ENCODE data around the gene ZSWIM1.
"Not testable (repeated sequence)": the region's sequence is repeated elsewhere in the genome, so short reads cannot be mapped to it uniquely, and the experiment has no call there.

Gene ZSWIM1

DNA sequence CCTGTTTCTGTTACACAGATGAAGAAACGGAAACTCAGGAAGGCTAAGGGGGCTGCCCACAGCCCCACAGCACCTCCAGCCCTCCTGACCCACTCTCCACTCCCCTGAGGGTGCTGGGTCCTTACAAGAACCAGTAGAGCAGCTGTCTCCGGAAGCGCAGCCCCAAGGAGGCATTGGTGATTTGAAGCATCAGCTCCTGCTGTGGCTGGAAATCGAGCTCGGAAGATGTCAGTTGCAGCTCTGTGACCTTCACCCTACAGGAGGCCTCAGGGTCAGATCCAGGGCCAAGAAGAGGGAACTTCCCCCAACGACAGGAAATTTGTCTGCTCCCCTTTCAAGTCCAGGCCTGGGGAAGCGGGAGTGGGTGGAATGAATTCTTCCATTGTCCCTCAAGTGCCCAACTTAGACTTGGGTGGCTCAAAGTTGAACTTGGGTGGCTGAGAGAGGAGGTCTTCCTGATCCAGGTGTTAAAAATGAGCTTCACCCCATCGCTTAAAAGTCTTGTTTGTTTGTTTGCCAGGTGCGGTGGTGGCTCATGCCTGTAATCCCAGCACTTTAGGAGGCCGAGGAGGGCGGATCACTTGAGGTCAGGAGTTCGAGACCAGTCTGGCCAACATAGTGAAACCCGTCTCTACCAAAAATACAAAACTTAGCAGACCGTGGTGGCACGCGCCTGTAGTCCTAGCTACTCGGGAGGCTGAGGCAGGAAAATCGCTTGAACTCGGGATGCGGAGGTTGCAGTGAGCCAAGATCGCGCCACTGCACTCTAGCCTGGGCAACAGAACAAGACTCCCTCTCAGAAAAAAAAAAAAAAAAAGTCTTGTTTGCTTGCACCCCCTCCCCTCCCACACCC, 29.0 kb downstream of the ZSWIM1 start:
- DNase-seq = no peak

DNA sequence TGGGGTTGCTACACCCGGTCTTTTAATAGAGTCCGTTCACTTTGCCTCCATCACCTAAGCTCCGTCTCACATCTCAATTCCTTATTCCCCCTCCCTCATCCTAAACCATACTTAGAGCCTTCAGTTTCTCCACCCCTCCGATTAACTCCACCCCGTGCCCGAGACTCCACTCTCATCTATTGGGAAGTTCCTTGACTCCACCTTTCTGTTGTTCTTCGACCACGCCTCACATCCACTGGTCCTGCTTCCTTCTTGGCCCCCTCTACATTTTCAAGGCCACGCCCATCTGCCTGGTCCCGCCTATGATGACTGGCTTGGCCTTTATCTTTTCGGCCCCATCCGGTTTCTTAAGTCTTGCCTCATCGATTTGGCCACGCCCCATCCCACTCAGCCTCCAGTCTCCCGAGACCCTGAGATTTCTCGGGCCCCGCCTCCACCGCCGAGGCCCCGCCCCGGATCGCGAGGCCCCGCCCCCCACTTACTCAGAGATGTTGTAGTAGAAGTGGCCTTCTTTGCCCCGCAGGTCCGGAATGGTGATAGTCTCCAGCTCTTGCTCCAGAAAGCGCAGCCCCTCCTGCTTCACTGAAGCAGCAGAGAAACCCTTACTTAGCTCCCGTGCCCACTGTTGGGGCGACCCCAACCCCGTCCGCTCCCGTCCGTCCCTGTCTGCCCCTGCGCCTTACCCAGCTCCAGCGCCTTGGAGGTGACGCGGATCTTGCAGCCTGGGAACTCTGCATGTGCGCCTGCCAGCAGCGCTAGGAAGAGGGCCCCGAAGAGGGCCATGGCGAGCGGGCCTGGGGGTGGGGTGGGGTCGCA, 29.9 kb downstream of the ZSWIM1 start:
- peak; percentile 95 for DNase-seq

DNA sequence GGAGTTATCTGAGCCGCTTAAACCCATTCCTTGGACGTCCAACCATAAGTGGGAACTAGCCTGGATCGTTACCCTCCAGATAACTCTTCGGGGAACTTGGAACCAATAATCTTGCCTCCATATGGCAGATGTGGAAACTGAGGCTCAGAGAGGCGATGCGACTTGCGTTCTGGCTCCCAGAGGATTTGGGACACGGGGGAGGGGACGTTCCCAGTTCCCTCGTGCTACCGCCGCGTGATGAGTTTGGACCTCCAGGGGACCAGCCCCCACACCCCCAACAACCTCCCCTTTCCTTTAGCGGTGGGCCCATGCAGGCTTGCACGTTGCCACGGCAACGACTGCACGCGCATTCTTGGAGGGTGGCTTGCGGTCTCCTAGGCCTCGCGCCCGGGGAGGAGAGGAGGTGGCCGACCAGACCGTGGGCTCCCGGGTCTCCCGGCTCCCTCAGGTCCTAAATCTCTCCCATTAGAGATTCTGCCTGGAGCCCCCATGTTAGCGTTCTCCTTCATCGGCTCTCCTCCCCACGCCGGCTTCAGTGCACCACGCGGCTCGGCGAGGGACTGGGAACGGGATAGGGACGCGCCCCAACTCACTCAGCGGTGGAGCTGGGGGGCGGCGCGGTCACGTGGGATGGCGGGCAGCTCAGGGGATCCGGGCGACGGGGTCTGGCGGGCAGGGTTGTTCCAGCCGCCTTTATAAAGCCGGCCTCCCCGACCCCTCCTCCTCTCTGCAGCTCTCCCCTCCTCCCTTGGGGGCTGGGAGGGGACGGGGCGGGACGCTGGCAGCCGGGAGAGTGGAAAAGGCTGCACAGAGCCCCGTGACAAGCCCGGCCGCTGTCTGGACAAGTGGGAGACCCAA, 30.7 kb downstream of the ZSWIM1 start, which contains the start of gene PLTP:
PLTP (minus strand) TSS at position 670 of the 858 bp plus-strand sequence. CDS start 703 bp downstream, outside the sequence.
- no peak for DNase-seq

DNA sequence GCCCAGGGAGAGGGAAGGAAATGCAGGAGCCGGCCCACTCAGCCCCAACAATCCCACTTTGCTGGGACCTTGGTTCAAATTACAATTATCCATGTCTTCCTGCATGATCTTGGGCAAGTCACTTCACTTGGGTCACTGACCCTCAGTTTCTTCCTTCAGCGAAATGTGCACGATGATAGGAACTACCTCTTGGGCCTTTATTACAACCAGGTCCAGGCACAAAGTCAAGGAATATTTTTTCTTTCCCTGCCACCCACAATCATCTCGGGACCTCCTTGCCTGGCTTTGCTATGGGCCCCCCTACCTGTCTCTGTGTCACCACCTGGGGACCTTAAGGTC, 31.3 kb downstream of the ZSWIM1 start:
- no peak for DNase-seq

DNA sequence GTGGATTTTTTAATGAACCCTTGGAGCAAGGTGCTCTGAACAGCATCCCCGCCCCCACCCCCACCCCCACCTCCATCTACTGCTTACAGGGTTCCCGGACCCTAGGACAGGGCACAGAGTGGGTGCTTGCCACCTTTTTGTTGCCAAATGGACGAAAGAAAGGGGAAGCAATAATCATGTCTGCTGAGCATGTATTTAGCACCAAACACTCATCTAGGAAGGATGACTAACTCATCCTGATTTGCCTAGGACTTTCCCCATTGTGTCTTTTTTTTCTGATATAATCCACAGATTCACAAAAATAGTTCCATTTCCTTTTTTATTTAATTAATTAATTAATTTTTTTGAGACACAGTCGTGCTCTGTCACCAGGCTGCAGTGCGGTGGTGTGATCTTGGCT, 32.1 kb downstream of the ZSWIM1 start:
- DNase-seq = no peak

DNA sequence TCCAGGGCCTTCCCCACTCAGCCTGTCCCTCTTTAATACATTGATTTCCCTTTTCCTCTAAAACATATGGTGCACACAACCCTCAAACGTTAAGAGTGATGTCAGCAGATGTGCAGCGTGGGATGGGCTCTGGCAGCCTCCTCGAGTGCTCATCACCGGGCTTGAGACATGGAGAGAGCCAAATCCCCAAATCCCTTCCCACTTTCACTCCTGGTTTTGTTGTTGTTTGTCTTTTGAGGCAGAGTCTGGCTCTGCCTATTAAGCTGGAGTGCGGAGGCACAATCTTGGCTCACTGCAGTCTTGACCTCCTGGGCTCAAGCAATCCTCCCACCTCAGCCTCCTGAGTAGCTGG, 36.7 kb downstream of the ZSWIM1 start:
- DNase-seq = no peak

DNA sequence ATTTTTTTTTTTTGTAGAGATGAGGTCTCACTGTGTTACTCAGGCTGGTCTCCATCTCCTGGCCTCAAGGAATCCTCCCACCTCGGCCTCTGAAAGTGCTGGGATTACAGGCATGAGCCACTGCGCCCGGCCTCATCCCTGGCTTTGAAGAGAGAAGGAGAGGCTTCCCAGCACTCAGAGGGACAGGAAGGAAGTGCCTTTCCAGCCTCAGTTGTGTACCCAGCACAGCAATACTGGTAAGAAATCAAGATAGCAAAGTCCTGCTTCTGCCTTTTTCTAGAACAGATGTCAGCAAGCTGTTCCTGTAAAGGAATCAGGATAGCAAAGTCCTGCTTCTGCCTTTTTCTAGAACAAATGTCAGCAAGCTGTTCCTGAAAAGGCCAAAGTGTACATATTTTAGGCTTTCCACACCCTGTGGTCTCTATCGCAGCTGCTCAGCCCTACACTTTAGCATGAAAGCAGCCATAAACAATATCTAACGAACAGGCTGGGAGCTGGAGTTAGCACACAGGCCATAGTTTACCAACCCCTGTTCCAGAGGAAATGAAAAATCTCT, 37.2 kb downstream of the ZSWIM1 start:
- DNase-seq = no peak

DNA sequence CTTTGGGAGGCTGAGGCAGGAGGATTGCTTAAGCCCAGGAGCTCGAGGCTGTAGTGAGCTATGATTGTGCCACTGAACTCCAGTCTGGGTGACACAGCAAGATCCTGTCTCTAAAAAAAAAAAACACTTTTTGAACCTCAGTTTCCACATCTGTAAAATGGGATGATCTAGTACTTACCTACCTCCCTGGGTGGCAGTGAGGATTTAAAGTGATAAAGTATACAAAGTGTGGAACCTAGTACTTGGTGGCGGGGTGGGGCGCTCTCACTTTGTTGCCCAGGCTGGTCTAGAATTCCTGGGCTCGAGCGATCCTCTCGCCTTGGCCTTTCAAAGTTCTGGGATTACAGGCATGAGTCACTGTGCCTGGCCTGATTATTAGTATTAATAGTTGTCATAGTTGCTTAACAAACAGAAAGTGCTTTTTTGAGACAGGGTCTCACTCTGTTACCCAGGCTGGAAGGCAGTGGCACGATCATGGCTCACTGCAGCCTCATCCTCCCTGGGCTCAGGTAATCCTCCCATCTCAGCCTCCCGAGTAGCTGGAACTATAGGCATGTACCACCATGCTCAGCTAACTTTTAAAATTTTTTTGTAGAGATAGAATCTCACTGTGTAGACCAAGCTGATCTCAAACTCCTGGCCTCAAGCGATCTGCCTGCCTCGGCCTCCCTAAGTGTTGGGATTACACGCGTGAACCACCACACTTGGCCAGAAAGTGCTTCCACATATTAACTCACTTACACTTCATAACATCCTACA, 37.9 kb downstream of the ZSWIM1 start:
- DNase-seq = no peak

DNA sequence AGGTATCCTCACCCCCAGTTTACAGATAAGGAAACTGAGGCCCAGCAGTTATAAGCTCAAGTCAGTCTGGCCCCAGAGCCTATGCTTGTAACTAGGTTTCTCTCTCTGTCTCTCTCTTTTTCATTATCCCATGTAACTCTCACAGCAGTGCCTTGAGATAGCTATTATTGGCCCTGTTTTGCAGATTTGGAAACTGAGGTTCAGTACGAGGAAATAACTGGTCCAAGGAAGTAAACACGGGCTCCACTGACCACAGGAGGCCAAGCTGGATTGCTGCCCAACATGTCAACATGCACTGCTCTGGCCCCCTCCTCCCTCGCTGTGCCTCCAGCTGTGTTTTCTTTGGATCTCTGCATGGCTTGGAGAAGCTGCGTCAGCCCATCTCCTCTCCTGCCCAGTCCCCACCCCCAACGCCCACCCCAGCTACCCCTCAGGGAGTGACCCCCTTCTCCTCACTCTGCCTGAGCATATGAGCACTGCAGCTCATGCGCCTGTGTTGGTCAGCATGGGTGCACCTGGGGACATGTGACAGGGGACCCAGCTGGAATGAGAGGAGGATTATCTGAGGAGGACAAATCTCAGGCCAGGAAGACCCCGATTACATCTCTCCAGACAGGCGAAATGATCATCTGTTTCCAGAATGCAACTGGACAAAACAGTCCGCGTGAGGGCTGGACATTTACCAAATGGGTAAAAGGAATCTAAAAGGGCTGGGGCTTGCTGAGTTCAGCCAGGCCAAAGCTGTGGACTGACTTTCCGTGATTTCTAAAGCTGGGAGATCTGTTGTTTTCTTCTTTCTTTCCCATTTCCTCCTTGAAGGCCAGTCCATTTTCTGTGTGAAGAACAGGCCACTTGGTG, 38.7 kb downstream of the ZSWIM1 start:
- DNase-seq = no peak

DNA sequence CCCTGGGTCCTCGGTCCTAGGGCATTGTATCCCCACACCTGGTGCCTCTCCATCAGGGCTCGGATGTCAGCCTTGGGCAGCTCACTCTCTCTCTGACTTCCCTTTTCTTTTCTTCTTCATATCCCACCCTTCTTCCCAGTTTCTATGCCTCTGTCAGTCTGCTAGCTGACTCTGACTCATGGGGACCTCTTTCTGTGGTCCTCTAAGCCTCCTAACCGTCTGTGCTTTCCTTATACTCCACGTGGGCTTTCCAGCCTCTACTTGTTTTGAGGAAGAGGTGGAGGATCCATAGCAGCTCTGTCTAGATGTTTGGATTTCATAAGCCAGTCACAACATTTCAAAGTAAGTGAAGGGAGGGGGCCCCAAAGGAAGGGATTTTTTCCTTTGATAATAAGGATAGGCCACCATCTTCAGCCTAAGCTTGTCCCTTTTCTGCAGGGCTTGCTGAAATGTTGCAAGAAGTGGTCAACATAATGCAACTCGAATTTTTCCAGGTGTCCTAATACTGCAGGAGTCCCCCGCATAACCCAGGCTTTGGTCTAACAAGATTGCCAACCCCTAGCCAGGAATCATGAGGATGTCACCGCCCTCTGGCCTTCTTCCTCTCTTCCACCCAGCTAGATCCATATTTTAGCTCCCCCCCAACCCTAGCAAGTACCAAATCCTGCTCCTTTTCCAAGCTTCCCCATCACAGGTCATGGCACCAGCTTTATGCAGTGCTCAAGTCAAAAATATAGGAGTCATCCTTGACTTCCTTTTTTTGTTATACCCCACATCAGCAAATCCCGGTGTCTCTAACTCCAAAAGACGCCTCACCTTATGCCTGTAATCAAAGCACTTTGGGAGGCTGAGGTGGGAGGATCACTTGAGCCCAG, 39.7 kb downstream of the ZSWIM1 start:
- DNase-seq = no peak

DNA sequence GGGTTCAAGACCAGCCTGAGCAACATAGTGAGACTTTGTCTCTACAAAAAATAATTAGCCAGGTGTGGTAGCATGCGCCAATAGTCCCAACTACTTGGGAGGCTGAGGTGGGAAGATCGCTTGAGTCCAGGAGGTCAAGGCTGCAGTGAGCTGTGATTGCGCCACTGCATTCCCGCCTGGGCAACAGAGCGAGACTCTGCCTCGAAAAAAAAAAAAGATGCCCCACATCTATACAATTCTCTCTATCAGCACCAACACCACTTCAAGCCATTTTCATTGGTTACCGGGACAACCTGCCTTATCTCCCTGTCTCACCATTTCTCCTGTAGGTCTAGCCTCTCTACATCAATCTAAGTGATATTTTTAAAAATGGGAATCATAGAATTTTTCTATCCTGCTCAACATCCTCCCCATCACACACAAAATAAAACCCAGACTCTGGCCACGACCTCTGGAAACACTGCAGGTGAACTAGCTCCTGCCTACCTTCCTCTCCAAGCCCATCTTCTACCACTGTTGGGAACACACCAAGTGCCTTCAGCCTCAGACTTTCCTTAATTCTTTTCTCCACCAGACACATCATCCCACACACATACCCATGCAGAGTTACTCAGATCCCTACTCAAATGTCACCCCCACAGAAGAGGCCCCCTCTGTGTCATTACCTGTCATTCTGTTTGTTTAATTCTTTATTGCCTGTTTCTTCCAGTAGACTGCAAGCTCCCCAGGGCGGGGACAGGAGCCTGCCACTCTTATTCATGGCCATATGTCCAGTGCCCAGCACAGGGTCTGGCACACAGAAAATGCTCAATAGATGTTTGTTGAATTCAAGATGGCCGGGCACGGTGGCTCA, 40.5 kb downstream of the ZSWIM1 start:
- no peak for DNase-seq

DNA sequence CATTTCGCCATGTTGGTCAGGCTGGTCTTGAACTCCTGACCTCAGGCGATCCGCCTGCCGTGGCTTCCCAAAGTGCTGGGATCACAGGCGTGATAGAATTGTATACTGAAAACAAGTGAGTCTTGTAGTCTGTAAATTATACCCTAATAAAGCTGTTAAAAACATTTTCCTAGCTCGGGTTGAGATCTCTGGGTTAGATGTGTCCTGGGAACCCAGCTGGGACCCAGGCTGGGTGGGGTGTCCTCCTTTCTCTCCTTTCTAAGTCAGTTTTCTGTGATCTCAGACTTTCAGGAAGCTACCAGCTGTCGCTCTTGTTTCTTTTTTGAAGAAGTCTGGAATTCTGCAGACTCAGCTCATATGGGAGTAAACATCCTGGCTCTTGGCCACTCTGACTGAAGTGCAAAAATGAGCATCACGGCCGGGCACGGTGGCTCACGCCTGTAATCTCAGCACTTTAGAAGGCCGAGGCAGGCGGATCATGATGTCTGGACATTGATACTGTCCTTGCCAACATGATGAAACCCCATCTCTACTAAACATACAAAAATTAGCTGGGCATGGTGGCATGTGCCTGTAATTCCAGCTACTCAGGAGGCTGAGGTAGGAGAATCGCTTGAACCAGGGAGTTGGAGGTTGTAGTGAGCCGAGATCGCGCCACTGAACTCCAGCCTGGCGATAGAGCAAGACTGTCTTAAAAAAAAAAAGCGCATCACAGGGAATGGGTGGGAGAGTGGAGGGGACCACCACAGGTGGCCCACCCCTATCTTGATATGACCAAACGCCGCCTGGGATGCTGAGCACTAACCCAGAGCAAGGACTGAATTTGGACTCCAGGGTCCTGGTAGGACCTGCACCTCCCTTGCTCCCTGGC, 43.6 kb downstream of the ZSWIM1 start:
- no peak for DNase-seq

DNA sequence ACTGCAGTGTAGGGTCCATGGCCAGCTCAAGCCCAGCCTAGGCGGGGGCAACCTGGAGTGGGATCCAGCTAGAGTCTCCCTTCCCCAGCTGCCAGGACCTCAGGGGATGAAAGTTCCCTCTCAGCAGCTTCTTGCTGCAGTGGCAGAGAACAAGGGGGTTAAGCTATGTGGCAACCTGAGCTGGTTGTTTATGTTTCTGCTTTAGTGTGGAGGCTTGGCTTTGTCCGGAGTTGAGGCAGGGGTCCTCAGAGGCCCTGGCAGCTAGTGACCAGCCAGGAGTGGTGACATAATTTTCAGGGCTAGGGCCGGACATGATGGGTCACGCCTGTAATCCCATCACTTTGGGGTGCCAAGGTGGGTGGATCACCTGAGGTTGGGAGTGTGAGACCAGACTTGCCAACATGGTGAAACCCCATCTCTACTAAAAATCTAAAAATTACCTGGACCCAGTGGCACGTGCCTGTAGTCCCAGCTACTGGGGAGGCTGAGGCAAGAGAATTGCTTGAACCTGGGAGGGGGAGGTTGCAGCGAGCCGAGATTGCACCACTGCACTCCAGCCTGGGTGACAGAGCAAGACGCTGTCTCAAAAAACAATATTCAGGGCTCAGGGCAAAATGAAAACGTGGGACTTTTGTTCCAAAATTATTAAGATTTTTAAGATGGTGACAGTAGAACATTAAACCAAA, 44.9 kb downstream of the ZSWIM1 start:
- DNase-seq = no peak

DNA sequence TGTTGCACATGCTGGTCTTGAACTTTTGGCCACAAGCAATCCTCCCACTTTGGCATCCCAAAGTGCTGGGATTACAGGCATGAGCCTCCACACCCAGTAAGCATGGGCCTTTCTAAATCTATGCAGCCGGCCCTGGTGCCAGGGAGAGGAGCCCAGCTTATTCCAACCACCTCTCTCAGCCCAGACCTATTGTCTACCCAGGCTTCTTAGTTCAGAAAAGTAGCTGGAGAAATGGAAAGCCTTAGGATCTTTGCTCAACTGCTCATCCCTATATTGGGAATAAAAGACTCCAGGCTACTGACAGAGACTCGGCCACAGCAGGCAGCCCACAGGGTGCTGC, 45.7 kb downstream of the ZSWIM1 start:
- no peak for DNase-seq

DNA sequence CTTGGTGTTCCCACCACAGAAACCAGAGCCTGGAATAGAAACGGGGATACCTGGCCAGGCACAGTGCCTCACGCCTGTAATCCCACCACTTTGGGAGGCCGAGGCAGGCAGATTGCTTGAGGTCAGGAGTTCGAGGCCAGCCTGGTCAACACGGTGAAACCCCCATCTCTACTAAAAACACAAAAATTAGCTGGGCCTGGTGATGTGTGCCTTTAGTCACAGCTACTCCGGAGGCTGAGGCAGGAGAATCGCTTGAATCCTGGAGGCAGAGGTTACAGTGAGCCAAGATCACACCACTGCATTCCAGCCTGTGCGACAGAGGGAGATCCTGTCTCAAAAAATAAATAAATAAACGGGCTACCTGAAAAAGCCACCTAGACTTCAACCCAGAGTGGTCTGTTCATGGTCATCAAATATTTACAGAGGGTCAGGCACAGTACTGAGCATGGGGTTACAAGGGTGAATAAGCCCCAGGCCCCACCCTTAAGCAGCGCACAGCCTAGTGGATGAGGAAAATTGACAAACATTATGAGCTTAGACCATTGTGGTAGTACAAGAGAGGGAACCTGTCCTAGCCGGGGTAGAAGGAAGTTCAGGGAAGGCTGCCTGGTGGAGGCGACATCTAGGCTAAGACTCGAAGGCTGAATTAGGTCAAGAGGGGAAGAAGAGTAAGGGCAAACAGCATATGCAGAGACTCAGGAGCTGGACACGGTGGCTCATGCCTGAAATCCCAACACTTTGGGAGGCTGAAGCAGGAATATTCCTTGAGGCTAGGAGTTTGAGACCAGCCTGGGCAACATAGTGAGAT, 46.2 kb downstream of the ZSWIM1 start:
- no peak for DNase-seq

DNA sequence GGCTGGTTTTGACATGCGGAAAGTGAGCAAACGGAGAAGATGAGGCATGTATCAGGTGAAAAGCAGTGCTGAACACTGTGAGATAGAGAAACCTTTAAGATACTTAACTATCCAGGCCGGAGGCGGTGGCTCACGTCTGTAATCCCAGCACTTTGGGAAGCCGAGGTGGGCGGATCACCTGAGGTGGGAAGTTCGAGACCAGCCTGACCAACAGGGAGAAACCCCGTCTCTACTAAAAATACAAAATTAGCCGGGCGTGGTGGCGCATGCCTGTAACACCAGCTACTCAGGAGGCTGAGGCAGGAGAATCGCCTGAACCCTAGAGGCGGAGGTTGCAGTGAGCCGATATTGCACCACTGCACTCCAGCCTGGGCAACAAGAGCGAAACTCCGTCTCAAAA, 50.7 kb downstream of the ZSWIM1 start:
- not testable (repeated sequence) for DNase-seq

All from NCI-H1436 treated with DMSO at 0.1 percent for 48 hours (cell line).